ENCODE data around the gene ADH1B.

ADH1B gene

DNA sequence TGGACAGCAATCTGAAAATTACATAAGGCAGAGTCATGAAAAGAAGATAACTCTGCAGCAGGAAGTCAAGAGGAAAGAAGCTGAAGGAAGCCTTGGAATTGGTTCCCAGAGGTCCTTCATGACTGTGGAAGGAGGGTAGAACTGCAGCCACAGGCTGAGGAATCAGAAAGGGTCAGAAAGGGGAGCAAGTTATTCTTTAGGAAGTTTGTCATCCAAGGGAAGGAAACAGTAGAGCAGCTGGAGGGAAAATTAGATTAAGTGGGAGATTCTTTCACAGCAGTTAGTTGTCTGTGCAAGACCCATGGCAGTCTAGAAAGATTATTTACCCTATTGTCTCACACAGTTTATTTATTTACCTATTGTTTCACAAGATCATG is 40.7 kb upstream of the ADH1B start:
- Histone ChIP-seq H3K4ac (ENCODE audit: low read depth in 1 of 2, low read length in 2 of 2) (no peak overlapping the region), H3K18ac (ENCODE audit: low read depth in 1 of 2, low read length in 2 of 2) (no peak overlapping the region), H2BK12ac (ENCODE audit: low read length in 2 of 2) (no peak overlapping the region), H4K91ac (ENCODE audit: low read length) (no peak overlapping the region), H3K4me3 (ENCODE audit: insufficient read depth in 1 of 2, low read depth in 1 of 2, low read length in 2 of 2) (no peak overlapping the region), H3K23ac (ENCODE audit: low read length in 2 of 2) (no peak overlapping the region), H3K27ac (ENCODE audit: low read length, poor library complexity, severe bottlenecking) (no peak overlapping the region), H3K9me3 (ENCODE audit: control insufficient read depth, low read length) (peaks cover 6% of the 10 kb centered on the region), H2BK120ac (ENCODE audit: low read depth, low read length) (no peak overlapping the region), H3K27me3 (ENCODE audit: control insufficient read depth in 1 of 2, insufficient read depth in 1 of 2, low read length in 2 of 2) (no peaks in the 10 kb centered on the region), H3K36me3 (ENCODE audit: control insufficient read depth in 1 of 2, insufficient read depth in 2 of 2, low read depth in 1 of 2, low read length in 2 of 2) (no peaks in the 10 kb centered on the region), H2AK5ac (ENCODE audit: low read length, severe bottlenecking) (no peak overlapping the region), H4K8ac (ENCODE audit: low read length) (no peak overlapping the region), H3K4me2 (ENCODE audit: low read length, poor library complexity, severe bottlenecking) (no peak overlapping the region), H3K9ac (ENCODE audit: low read length) (no peak overlapping the region), H3K4me1 (ENCODE audit: control insufficient read depth, insufficient read depth, low read depth, low read length) (no peaks in the 10 kb centered on the region), H3K14ac (ENCODE audit: low read length in 2 of 2) (no peak overlapping the region), H2AFZ (ENCODE audit: low read depth, low read length) (no peak overlapping the region), H2BK5ac (ENCODE audit: low read depth, low read length, poor library complexity, severe bottlenecking) (no peak overlapping the region), H2BK15ac (ENCODE audit: low read depth, poor library complexity, severe bottlenecking) (no peak overlapping the region), H3K79me1 (replicated peaks; ENCODE audit: low read length, poor library complexity, severe bottlenecking) (no peaks in the 10 kb centered on the region)
- no peak for DNase-seq

DNA sequence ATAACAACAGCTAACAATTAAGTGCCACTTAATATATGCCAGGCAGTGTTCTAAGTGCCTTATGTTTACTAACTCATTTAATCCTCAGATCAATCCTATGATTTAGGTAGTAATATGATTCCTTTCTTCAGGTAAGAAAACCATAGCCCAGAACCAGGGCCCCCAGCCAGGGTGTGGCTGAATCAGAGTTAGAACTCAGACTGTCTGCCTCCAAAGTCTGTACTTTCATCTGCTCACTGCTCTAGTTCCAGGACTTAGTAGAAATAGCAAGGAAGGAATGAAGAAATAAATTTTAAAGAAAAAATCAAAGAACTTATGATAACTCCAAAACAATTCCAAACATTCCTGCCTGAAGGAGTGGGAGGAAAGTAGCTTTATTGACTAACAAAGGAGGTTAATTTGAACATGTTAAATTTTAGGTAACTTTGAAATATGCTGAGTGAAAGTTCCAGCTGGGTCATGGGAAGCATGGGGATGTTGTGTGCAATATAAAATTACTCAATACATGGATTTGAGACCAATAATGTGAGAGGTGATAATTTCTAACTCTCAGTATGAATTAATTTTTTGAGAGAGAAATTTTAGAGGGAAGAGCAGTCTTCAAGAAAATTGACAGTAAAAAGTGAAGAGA is 40.2 kb upstream of the ADH1B start:
- Histone ChIP-seq H2AK5ac (ENCODE audit: low read length, severe bottlenecking) (no peak overlapping the region), H3K18ac (ENCODE audit: low read depth in 1 of 2, low read length in 2 of 2) (no peak overlapping the region), H2AFZ (ENCODE audit: low read depth, low read length) (no peak overlapping the region), H2BK5ac (ENCODE audit: low read depth, low read length, poor library complexity, severe bottlenecking) (no peak overlapping the region), H3K9me3 (ENCODE audit: control insufficient read depth, low read length) (peaks cover 6% of the 10 kb centered on the region), H3K23ac (ENCODE audit: low read length in 2 of 2) (no peak overlapping the region), H3K9ac (ENCODE audit: low read length) (no peak overlapping the region), H3K27ac (ENCODE audit: low read length, poor library complexity, severe bottlenecking) (no peak overlapping the region), H3K27me3 (ENCODE audit: control insufficient read depth in 1 of 2, insufficient read depth in 1 of 2, low read length in 2 of 2) (no peaks in the 10 kb centered on the region), H3K4me1 (ENCODE audit: control insufficient read depth, insufficient read depth, low read depth, low read length) (no peaks in the 10 kb centered on the region), H3K14ac (ENCODE audit: low read length in 2 of 2) (no peak overlapping the region), H2BK12ac (ENCODE audit: low read length in 2 of 2) (no peak overlapping the region), H2BK120ac (ENCODE audit: low read depth, low read length) (no peak overlapping the region), H3K79me1 (replicated peaks; ENCODE audit: low read length, poor library complexity, severe bottlenecking) (no peaks in the 10 kb centered on the region), H3K36me3 (ENCODE audit: control insufficient read depth in 1 of 2, insufficient read depth in 2 of 2, low read depth in 1 of 2, low read length in 2 of 2) (no peaks in the 10 kb centered on the region), H4K8ac (ENCODE audit: low read length) (no peak overlapping the region), H2BK15ac (ENCODE audit: low read depth, poor library complexity, severe bottlenecking) (no peak overlapping the region), H4K91ac (ENCODE audit: low read length) (no peak overlapping the region), H3K4ac (ENCODE audit: low read depth in 1 of 2, low read length in 2 of 2) (no peak overlapping the region), H3K4me2 (ENCODE audit: low read length, poor library complexity, severe bottlenecking) (no peak overlapping the region), H3K4me3 (ENCODE audit: insufficient read depth in 1 of 2, low read depth in 1 of 2, low read length in 2 of 2) (no peak overlapping the region)
- no peak for DNase-seq

GRCh38 chr4:99359480-99360204 is 38.4 kb upstream of the ADH1B start:
- H3K4me1 ChIP-seq (ENCODE audit: control insufficient read depth, insufficient read depth, low read depth, low read length): no peaks in the 10 kb centered on the region
- H3K4me2 ChIP-seq (ENCODE audit: low read length, poor library complexity, severe bottlenecking): no peak overlapping the region
- H2BK120ac ChIP-seq (ENCODE audit: low read depth, low read length): no peak overlapping the region
- no peak for DNase-seq
- peaks cover 1% of the 10 kb centered on the region for H3K9me3 ChIP-seq (ENCODE audit: control insufficient read depth, low read length)
- no peak overlapping the region for H3K4ac ChIP-seq (ENCODE audit: low read depth in 1 of 2, low read length in 2 of 2)
- no peaks in the 10 kb centered on the region for H3K79me1 ChIP-seq (replicated peaks; ENCODE audit: low read length, poor library complexity, severe bottlenecking)
- H3K27me3 ChIP-seq (ENCODE audit: control insufficient read depth in 1 of 2, insufficient read depth in 1 of 2, low read length in 2 of 2): no peaks in the 10 kb centered on the region
- no peak overlapping the region for H3K27ac ChIP-seq (ENCODE audit: low read length, poor library complexity, severe bottlenecking)
- no peak overlapping the region for H2AFZ ChIP-seq (ENCODE audit: low read depth, low read length)
- no peak overlapping the region for H2AK5ac ChIP-seq (ENCODE audit: low read length, severe bottlenecking)
- no peak overlapping the region for H3K23ac ChIP-seq (ENCODE audit: low read length in 2 of 2)
- H3K18ac ChIP-seq (ENCODE audit: low read depth in 1 of 2, low read length in 2 of 2): no peak overlapping the region
- no peak overlapping the region for H3K9ac ChIP-seq (ENCODE audit: low read length)
- H3K36me3 ChIP-seq (ENCODE audit: control insufficient read depth in 1 of 2, insufficient read depth in 2 of 2, low read depth in 1 of 2, low read length in 2 of 2): no peaks in the 10 kb centered on the region
- H3K14ac ChIP-seq (ENCODE audit: low read length in 2 of 2): no peak overlapping the region
- WGBS: 87% methylated on average over 26 of the region's 27 CpGs
- H2BK5ac ChIP-seq (ENCODE audit: low read depth, low read length, poor library complexity, severe bottlenecking): no peak overlapping the region
- H3K4me3 ChIP-seq (ENCODE audit: insufficient read depth in 1 of 2, low read depth in 1 of 2, low read length in 2 of 2): no peak overlapping the region
- H4K91ac ChIP-seq (ENCODE audit: low read length): no peak overlapping the region
- no peak overlapping the region for H4K8ac ChIP-seq (ENCODE audit: low read length)
- no peak overlapping the region for H2BK12ac ChIP-seq (ENCODE audit: low read length in 2 of 2)
- no peak overlapping the region for H2BK15ac ChIP-seq (ENCODE audit: low read depth, poor library complexity, severe bottlenecking)

- no peak overlapping the region for H2AK5ac ChIP-seq (ENCODE audit: low read length, severe bottlenecking)
- H3K4ac ChIP-seq (ENCODE audit: low read depth in 1 of 2, low read length in 2 of 2): no peak overlapping the region
- DNase-seq: no peak
- H3K36me3 ChIP-seq (ENCODE audit: control insufficient read depth in 1 of 2, insufficient read depth in 2 of 2, low read depth in 1 of 2, low read length in 2 of 2): no peaks in the 10 kb centered on the region
- no peak overlapping the region for H3K4me3 ChIP-seq (ENCODE audit: insufficient read depth in 1 of 2, low read depth in 1 of 2, low read length in 2 of 2)
- H3K79me1 ChIP-seq (replicated peaks; ENCODE audit: low read length, poor library complexity, severe bottlenecking): no peaks in the 10 kb centered on the region
- H3K14ac ChIP-seq (ENCODE audit: low read length in 2 of 2): no peak overlapping the region
- no peaks in the 10 kb centered on the region for H3K27me3 ChIP-seq (ENCODE audit: control insufficient read depth in 1 of 2, insufficient read depth in 1 of 2, low read length in 2 of 2)
- WGBS: 42% methylated on average over 2 of the region's 2 CpGs
- H4K8ac ChIP-seq (ENCODE audit: low read length): no peak overlapping the region
- no peak overlapping the region for H2BK12ac ChIP-seq (ENCODE audit: low read length in 2 of 2)
- no peaks in the 10 kb centered on the region for H3K4me1 ChIP-seq (ENCODE audit: control insufficient read depth, insufficient read depth, low read depth, low read length)
- H3K23ac ChIP-seq (ENCODE audit: low read length in 2 of 2): no peak overlapping the region
- H3K18ac ChIP-seq (ENCODE audit: low read depth in 1 of 2, low read length in 2 of 2): no peak overlapping the region
- no peak overlapping the region for H2BK15ac ChIP-seq (ENCODE audit: low read depth, poor library complexity, severe bottlenecking)
- no peak overlapping the region for H2AFZ ChIP-seq (ENCODE audit: low read depth, low read length)
- H3K4me2 ChIP-seq (ENCODE audit: low read length, poor library complexity, severe bottlenecking): no peak overlapping the region
- peaks cover 4% of the 10 kb centered on the region for H3K9me3 ChIP-seq (ENCODE audit: control insufficient read depth, low read length)
- no peak overlapping the region for H3K27ac ChIP-seq (ENCODE audit: low read length, poor library complexity, severe bottlenecking)
- no peak overlapping the region for H2BK5ac ChIP-seq (ENCODE audit: low read depth, low read length, poor library complexity, severe bottlenecking)
- H4K91ac ChIP-seq (ENCODE audit: low read length): no peak overlapping the region
- no peak overlapping the region for H2BK120ac ChIP-seq (ENCODE audit: low read depth, low read length)
- H3K9ac ChIP-seq (ENCODE audit: low read length): no peak overlapping the region
These were observed 36.7 kb upstream of the ADH1B start for GRCh38 chr4:99357948-99358347.
